CD4-positive, alpha-beta T cell treated with Interferon alpha-2 for 1 hour (primary cell): ENCODE measurements around the gene PARD3.

Source experiments
- DNase-seq, 2 donors: peaks; one replicate each; pipeline ENCODE4 v3.0.0-alpha.2; 2020 to 2022

PARD3 gene

DNA sequence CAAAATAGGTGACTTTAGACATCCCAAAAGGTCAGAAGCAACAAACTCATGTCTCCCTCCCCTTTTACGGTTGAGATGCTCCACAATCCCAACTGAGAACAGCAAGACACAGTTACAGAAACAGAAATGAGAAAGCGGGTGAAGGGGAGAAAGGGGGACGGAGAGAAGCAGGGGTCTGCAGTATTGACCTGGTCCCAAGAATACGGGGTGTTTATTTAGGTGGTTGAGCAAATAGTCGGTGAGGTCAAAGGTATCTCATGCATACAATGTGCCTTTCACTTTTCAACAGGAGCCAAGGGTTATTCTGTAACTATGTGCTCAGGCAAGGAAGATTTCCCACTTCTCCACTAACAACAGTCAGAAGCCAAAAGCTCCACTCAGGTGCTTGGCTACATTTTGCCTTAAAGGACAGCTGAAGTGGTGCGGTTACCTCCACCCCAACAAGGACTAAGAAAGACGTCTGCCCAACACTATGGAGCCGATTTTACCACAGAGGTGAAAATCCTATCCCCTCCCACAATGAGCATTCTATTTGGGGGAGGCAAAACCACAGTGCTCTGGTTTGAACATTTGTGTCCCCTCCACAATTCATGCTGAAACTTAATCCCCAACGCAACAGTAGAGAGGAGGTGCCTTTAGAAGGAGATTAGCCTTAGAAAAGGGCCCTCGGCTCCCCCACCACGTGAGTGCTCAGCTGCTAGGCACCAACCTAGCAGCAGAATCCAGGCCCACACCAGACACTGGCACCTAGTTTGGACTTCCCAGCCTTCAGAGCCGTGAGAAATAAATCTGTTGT lies 77.9 kb downstream of the PARD3 start:
- DNase-seq: no peak

DNA sequence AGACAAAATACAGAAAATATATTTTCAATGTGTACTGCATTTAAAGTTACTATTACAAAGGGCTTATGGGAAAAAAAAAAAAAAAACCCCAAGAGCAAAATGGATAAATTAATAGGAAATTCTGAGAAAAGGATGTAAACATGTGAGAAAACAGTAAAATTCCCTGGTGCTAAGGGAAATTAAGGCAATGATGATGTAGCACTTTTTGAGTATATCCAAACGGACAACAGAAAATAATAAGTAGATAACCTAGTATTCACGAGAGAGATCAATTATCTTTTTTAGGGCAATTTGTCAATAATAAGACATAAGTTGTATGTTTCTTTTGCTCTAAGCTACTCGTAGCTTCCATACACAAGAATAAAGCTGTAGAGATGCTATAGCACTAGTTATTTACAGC lies 80.2 kb downstream of the PARD3 start:
- no peak for DNase-seq

DNA sequence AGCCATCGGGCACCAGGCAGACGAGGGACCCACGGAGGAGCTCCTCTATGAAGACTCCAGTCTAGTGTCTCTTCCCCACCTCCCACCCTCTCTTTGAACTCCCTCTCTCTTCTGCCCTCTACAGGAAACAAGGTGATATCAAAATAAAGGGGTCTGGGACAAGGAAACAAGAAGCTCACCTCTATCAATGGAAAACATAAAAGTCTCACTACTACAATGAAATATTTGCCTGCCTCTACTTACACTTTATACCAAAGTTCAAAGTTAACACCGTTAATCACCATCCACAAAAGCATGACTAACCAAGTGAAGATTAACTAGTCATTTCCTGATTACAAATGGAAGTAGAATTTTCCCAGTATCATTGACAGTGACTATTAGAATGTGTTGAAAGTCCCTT lies 82.2 kb downstream of the PARD3 start:
- DNase-seq: no peak

DNA sequence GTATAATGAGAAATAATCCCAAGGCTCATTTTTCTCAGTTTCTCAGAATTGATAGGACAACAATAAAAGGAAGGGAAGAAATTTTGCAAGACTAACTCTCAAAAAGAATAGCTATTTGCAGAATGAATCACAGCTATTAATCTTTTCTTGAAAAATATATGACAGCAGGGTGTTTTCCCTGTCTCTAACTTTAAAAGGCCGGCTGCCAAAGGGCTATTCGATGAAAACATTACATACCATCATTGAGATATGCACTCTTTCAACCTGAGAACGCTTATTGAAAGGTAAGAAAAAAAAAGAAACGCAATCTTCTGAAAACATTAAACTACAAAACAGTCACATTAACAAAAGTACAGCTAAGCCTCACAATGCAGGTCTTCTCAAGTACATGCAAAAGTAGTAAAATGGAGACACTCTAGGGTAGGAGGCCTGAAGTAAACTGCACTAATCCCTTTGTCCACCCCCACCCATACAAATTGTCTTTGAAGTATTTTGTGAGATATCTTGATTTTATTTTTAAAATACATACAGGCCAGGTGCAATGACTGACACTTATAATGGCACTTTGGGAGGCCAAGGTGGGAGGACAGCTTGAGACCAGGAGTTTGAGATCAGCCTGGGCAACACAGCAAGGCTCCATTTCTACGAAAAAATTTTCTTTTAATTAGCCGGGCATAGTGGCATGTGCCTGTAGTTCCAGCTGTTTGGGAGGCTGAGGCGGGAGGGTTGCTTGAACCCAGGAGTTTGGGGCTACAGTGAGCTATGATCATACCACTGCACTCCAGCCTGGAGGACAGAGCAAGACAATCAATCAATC lies 83.0 kb downstream of the PARD3 start:
- DNase-seq: no peak

DNA sequence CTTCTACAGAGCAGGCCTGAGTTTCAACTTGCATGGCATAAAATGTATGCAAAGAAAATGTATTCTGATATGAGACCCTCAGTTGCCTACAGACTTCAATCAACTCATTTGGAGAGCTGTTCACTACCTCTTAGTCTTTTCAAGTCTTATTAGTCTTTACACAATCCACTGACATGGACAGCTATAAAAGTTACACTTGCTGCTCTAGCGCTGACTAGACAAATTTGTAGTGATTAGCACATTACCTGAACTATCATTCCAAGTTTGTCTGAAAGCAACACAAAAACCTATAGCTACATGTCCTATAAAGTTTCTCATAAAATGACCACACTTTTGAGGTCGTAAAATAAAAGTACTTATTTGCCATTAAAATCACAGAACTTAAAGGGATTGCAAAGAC lies 83.9 kb downstream of the PARD3 start:
- no peak for DNase-seq

DNA sequence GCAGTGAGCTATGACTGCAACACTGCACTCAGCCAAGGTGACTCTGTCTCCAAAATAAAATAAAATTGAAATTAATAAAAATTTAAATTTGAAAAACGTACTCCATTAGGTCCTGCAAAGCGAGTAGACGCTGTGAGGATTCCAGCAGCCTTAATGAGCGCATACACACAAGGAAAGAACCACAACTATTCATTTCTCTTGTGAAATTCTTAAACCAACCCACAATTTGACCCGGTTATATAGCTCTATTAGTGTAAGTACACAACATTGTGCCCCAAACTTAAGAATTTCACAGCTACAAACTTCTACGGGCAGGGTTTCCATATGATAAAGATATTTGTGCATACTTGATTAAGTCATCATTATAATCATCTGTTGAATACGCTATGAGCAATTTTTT lies 84.4 kb downstream of the PARD3 start:
- no peak for DNase-seq

DNA sequence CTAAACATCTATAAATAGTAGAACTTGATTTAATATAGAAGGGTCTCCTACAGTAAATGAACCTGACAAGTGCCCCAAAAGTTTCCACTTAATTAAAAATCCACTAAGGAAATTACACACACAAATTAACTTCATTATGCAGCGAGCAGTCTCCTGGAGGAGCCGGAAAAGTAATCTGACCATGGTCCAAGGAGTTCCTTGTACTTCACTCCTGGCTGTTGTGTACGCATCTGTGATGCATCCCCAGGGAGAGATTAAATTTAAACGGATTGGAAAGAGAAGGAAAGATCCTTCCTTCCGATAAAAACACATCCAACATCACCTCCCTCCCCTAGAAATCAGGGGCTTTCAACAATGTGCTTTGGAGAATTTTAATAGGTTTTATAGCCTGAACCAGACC lies 85.5 kb downstream of the PARD3 start:
- no peak for DNase-seq

DNA sequence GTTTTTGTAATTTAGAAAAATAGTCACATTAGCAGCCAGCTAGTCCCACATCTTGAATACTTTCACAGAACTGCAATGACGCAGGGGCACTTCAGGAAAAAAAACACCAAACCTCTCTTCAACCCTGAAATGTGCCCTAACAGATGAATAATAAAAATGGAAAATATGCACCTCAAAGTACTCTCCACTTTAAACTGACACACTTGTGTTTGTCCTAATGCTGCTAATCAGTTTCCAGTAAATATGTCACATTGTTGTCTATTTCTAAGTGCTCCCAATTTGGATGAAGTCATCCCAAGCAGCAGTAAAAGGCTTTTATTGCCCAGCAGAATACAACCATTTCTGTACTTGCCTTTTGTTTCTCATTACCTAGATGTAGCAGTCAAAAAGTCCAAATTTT lies 86.7 kb downstream of the PARD3 start:
- no peak for DNase-seq

DNA sequence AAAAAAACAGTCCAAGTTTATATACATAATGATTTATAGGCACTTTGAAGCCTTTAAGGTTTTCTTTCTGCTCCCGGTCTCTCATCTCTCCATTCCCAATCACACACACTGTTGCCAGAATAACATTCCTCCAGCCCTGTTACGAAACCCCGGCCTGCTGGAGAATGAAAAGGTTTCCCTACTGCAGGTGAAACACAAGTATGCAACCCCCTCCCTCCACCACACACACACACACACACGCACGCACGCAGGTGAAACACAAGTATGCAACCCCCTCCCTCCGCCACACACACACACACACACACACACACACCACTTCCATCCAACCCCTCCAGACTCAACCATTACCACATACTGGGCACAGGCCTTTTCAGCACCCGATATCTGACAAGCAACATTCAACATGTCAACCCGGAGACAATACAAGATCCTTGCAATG lies 87.5 kb downstream of the PARD3 start:
- DNase-seq: no peak

DNA sequence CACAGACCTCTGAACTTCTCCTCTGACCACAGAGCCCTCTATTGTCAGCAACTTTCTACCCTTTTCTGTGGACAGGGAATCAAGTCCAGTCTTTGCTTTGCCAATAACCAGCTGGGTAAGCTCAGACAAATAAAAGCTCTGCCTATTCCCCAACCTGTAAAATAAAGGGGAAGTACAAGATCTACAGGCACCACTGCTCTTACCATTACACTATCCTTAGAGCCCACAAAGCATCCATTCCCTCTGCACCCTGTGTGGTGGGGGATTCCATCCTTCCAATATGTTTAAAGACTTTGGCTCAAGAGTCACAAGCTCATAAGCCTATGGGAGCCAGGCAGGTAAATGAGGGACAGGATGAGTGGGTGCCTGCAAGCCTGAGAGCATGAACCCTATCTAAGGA lies 88.2 kb downstream of the PARD3 start:
- no peak for DNase-seq

DNA sequence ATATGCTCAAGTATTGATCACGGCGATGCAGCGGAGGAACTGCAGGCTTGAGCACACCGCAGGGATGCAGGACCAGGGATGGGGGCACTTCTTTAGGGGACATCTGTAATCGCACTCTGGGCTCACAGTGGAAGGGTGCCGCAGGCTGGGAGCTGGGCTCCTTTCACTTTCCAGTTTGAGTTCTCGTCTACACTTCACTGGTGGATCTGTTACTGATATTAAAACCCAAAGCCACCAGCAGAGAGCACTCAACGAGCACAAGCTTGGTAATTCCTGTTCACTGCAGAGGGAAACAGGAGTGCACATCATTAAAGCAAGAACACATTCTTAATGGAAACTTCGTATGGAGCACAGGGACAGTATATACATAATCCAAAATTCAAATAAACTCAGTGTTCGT lies 91.3 kb downstream of the PARD3 start:
- no peak for DNase-seq

DNA sequence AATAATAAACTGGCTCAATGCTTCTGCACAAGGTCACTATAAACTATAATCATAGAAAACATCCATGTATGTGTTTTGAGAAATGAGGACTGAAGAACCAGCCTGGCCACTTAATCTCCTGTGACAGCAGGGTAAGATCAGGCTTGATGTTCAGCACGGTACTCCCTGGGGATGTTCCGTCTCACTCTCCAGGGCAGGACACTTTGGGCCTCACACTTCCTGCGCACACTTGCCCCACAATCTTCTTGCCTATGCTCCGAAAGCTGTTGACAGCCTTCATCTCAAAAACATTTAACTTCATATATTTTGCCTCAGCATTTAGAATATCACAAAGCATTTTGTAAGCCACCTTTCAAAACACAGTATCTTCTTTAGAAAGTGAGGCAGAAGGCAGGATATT lies 92.7 kb downstream of the PARD3 start:
- DNase-seq: no peak

DNA sequence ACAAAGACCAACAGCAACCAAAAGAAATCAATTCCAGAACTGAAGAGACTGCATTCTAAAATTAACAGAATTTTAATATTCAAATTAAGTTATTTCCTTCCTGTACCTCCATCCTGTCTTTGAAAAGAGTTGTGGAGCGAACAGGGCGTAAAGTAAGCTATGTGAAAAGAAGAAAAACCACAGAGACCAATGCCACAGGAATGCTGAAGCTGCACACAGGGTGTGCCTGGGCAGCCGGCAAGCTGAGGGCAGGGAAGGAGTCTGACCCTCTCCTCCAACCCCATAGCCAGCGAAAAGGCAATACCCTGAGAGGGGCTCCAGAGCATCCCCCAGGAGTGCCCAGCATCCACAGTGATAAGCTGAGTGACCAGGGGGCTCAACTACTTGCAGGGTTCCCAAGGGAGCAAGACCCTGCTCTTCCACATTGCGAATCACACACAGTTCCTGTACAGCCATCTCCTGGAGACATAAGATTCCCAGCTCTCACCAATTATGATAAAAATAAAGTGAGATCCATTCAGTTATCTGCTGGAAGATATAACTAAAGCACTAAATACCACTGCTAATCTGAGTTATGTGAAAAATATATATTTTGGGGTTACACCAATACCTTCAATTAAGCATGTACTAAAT lies 93.8 kb downstream of the PARD3 start:
- DNase-seq: no peak

DNA sequence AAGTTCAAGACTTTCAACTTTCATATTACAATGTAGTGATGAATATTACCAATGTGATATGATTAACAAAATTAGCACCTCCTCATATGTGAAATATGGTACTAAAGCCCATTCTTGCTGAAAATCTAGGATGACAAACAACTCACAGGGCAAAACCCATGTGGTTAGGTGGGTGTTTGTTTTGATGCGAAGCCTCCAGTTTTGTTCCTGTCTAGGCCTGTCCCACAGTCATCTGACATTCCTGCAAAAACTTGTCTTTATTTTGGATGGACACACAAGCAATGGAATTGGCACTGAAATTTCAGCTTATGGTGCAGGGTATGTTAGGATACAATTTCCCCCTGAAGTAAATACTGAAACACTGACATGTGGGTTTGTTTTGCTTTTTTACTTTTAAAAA lies 95.3 kb downstream of the PARD3 start:
- DNase-seq: no peak

DNA sequence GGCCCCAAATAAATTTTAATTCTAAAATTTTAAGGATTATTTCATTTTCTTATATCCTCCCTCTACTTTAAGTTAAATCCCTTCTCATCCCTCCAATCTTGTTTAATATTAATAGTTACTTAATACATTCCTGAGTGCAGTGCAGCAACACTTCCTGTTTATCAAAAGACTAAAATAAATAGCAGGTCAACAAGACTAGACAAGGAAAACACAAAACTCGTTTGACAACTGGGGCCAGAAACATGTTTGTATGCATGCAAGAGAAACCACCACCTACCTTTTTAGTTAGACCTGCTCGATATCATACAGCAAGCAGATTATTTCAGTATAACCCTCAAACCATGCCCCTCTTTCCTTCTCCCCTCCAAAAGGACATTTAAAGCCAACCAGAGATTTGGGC lies 95.8 kb downstream of the PARD3 start:
- DNase-seq: no peak

DNA sequence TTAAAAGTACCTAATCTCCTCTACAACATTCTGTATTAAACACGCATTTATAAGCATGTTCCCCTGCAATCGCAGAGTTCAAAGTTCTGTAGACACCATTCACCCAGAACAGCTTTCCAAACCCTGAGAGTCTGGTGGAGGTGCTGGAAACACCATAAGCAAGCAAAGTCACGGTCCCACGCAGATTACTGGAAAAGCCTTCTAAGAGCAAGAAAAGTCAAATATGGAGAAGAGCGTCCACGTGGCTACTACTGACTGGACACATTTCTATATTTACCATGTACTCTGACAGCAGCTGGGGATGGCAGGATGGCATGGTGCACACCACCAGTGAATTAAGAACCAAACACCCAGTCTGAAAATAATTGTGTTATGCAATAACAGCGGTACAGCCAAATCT lies 97.7 kb downstream of the PARD3 start:
- DNase-seq: no peak

DNA sequence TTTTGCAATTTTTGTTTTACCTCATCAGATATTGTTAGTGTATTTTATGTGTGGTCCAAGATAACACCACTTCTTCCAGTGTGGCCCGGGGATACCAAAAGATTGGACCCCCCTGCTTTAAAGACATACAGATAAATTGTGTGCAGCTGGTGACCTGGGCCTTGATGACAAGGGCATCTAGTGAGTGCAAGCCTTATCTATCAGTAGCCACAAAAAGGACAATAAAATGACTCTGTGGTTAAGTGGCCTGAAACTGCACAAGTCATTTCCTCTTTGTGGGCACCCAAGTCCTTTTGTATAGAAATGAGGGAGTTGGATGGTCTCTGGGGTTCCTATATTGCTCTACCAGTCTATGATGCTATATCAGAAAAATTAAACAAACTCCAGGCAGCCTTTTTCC lies 98.1 kb downstream of the PARD3 start:
- DNase-seq: no peak

DNA sequence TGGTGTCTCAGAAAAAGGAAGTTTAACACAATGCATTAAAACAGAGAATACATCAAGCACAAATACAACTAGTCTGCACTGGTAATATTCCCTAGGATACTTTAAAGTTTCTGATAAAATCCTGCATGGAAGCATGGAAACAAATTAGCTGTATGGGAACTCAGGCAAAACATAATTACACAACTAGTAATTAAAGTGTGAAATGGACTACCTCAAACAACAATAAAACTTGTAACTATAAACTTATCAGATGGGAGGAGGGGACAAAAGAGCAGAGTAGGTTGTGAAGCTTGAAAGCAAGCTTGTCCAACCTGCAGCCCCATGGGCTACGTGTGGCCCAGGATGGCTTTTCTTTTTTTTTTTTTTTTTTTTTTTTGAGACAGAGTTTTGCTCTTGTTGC lies 98.9 kb downstream of the PARD3 start:
- DNase-seq: no peak

DNA sequence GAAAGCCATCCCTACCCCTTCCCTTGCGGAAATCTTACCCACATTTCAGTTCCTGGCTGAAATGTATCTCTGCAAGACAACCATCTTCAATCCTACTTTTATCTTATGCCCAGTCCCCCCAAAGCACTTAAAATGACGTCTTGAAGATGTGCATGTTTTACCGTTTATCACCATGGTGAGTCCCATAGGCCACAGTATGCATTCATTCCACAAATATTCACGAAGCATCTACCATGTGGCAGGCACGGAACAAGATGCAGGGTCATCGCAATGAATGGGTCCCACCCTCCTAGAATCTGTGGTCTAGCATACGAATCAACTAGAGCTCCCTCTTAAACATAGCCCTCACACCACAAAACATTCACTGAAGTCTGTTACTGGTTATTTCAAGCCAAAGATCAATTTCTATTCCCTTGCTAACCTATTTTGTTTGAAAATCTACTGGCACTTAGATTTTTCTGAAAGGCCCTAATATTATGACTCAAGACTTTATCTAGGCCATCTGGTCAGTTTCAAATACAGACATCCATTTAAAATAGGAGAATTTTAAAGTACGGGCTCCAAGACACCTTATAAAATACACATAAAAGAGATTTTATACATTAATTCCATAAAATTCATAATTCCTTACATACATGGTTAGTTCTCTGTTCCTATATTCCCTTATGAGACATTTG lies 99.4 kb downstream of the PARD3 start:
- DNase-seq: no peak

DNA sequence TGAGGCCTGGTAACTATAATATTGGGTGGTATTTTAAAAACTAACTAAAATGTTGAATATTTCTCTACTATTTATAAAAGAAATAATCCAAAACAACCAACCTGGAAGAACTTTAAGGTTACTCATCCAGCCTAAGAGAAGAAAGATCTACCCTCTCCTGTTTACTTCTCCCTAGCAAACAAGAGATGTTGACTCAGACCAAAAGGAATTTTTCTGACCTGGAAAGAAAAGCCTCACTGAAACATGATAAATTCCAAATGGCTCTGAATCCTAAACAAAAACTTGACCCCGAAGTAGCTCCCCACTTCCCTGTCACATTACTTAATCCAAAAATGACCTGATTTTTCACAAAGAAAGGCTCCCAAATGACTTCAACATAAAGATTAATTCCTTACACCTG lies 101.2 kb downstream of the PARD3 start:
- DNase-seq: no peak

DNA sequence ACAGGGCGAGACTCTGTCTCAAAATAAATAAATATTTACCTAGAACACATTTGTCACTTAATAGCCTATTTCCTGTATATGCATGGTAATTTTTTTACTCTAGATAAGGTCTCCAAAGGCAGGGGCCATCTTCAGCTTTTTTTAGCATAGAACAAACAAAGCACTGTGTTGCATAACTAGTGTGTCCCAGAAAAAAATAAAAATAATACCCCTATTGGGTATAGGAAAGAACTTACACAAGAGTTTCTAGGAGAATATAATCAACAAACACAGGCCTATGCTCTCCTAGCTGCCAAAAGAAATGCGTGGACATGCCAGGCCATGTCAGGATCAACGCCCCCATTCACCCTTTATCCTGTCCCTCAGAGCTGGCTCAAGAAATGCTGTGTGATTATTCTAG lies 103.6 kb downstream of the PARD3 start:
- no peak for DNase-seq

DNA sequence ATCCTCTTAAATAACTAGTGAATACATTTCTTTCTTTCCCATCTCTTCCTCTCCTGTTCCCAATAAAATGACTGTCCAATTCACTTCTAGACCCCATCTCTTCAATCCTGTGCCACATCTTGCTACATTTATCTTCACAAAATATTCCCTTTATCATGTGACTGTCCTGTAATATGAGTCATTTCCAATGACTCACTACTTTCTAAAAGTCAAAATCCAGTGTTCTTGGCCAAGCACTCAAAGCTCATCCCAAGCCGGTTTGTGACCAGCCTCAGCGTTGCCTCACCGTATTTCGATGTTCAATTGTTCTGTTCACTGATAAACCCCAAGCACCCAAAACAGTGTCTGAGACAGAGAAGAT lies 104.7 kb downstream of the PARD3 start:
- DNase-seq: no peak

DNA sequence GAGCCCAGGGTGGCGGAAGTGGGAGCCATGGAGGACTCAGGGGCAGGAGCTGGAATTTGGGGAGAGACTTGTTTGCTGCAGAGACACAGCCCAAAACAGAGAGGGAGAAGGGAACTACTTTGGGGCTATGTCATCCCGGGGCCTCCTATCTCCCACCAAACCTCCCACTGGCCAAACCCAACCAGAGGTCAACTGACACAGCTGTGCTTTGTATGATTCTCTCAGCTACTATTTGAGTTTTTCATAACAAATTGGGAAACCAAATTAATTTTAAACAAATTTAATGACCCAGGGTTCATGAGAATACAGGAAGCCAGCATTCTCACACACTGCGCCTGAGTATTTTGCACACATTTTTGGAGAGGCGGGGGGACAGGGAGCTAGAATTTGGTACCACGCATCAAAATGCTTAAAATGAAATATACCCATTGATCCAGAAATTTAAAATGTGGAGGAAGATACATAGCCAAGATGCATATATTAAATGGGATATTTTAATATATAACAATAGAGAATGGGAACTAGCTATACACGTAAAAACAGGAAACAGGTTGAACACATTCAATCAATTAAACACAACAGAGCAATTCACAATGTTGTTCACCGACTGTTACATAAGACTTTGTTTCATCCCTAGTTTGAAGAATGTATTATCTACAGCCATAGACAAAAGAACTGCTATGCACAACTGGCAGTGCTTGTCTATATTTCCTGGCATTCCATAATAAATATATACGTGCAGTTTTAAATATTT lies 105.3 kb downstream of the PARD3 start:
- DNase-seq: no peak
